Ovary (tissue), 10 donors: ENCODE measurements around the gene TNK2. TPM values are rescaled to one million over a fixed set of nuclear protein-coding genes. Genes with fewer than 3 reads are reported as not detected.
"Not testable (repeated sequence)": the region's sequence is repeated elsewhere in the genome, so short reads cannot be mapped to it uniquely, and the experiment has no call there.

Experiments used
- DNase-seq, 5 donors: peaks; one replicate each; pipeline ENCODE4 v3.0.0-alpha.2; 2019 to 2020
- H3K27ac ChIP-seq, 2 donors: fragments of 200-600 bp; one replicate each; pipeline versions ENCODE4 v1.5.1 to v1.8.0; 2019 to 2022
- H3K27me3 ChIP-seq: fragments of 200-600 bp; one replicate; pipeline ENCODE4 v1.8.0; 2022
- H3K36me3 ChIP-seq: fragments of 200-600 bp; sonication (generic); one replicate; pipeline ENCODE4 v1.5.1; 2019
- H3K4me1 ChIP-seq: one replicate; pipeline ENCODE4 v1.8.1; 2013; ENCODE audit warnings: mild to moderate bottlenecking, moderate library complexity; ENCODE audit not compliant: insufficient read depth
- H3K4me3 ChIP-seq: fragments of 200-600 bp; sonication (generic); one replicate; pipeline ENCODE4 v1.5.1; 2017
- H3K9me3 ChIP-seq, 2 donors: fragments of 200-600 bp in 1 of 2; sonication (generic) in 1 of 2; one replicate each; pipeline versions ENCODE4 v1.5.1 to v1.8.1; 2013 to 2019; ENCODE audit warnings: mild to moderate bottlenecking in 1 of 2, moderate library complexity in 1 of 2
- EP300 ChIP-seq: sonication (generic); formaldehyde crosslinking; IDR thresholded peaks from one replicate; pipeline ENCODE4 v1.6.1; 2017; ENCODE audit warnings: antibody characterized with exemption
- POLR2A ChIP-seq: fragments of 450-650 bp; IDR thresholded peaks from one replicate; pipeline ENCODE4 v1.6.1; 2017; ENCODE audit warnings: antibody characterized with exemption, mild to moderate bottlenecking, moderate library complexity
- WGBS, 3 donors: extraction: QIAGEN DNeasy Blood & Tissue Kit in 1 of 3; methylation state at CpG; one replicate each; pipeline versions ENCODE4 v1.1.5 to v1.1.7; 2013 to 2017; 5-methylcytosine and 5-hydroxymethylcytosine counted together
- intact Hi-C, 4 donors: fragments of 100-400 bp; cut with DNase I; formaldehyde crosslinking; loops; one replicate each; pipeline versions ENCODE4 v1.11.0 to v1.15.1; 2022 to 2023
- long read RNA-seq, 3 donors: library from polyadenylated mRNA in 2 of 3; unstranded in 2 of 3; transcript quantifications; one replicate each; pipeline ENCODE4 v2.0.0 and lab custom pipeline, GENCODE V29; 2021 to 2026
- polyA plus RNA-seq, 2 donors: library from polyadenylated mRNA; stranded (reverse); fragments of 200-250 nt in 1 of 2; fragments of 350-450 nt in 1 of 2; fragmentation: Illumina TruSeq in 1 of 2; extraction: RNeasy Lipid Tissue Mini Kit (QIAGEN cat#74804) in 1 of 2; gene quantifications; one replicate each; pipeline ENCODE4 v1.2.3, GENCODE V29; 2013 to 2014
- total RNA-seq, 7 donors: library from RNA; depleted of rRNA in 2 of 7; stranded (reverse); fragments of >200 nt in 2 of 7; fragmentation: NEBNext Ultra II Directional in 3 of 7; extraction: Animal tissue kit (Norgen Biotek cat#: 25700) in 3 of 7; gene quantifications; one replicate each; pipeline versions ENCODE4 v1.1.0 to v1.2.4, GENCODE V29; 2016 to 2023
- TF ChIP-seq, protein P1 (sequence below), 3 donors: fragments of 450-650 bp in 2 of 3; fragments of 200-600 bp in 1 of 3; IDR thresholded peaks; one replicate each; pipeline versions ENCODE4 v1.5.1 to v1.8.0; 2016 to 2022; ENCODE audit warnings: antibody characterized with exemption in 3 of 3, mild to moderate bottlenecking in 1 of 3
- donor health status: DM: no; HTN: no; CAD: no; lungs with moderate emphysema.
- donor health status: DM: no; HTN: no; CAD: no.
- donor health status: Bipolar disorder and iron deficiency.
- donor health status: DM: yes; HTN: yes; CAD: no.
- donor health status: DM: no; HTN: no; CAD: no.
- donor health status: DM: yes; HTN: yes; CAD: no.

The TNK2 gene
- total RNA-seq (10 to 100 TPM; 17.0 to 50.1 (median 36.7) TPM), polyA plus RNA-seq (10 to 100 TPM in 1 of 2 donors, 1 to 10 TPM in 1; 2.4 to 26.6 TPM)
- long read RNA-seq, donor 1, transcript TNK2-205 (4 exons, 3,377 nt) = major isoform, 12 of 18 reads
- long read RNA-seq, donor 1, partial matches to known transcripts = 5 of 18 reads
- long read RNA-seq, donor 1, other reads (novel, unspliced or antisense) = 1 of 18 reads
- long read RNA-seq, donor 2, transcript TNK2-205 (4 exons, 3,377 nt) = major isoform, 5 of 5 reads
- long read RNA-seq, donor 2, partial matches to known transcripts = 0 of 5 reads
- long read RNA-seq, donor 2, other reads (novel, unspliced or antisense) = 0 of 5 reads
- long read RNA-seq, donor 3, transcript TNK2-205 (4 exons, 3,377 nt) = major isoform, 12 of 19 reads
- long read RNA-seq, donor 3, partial matches to known transcripts = 2 of 19 reads
- long read RNA-seq, donor 3, other reads (novel, unspliced or antisense) = 5 of 19 reads

GRCh38 chr3:195907934-195908693 is at the start of gene TNK2:
Gene TNK2, minus strand, starts transcription at chr3:195908551. Its CDS starts 19,963 bp downstream, at chr3:195888588.
- H3K36me3 ChIP-seq = no peaks in the 10 kb centered on the region
- intact Hi-C loops = no loop called here
- TF ChIP-seq EP300 (no peak), POLR2A (no peak)
- TF ChIP-seq, protein P1, sequence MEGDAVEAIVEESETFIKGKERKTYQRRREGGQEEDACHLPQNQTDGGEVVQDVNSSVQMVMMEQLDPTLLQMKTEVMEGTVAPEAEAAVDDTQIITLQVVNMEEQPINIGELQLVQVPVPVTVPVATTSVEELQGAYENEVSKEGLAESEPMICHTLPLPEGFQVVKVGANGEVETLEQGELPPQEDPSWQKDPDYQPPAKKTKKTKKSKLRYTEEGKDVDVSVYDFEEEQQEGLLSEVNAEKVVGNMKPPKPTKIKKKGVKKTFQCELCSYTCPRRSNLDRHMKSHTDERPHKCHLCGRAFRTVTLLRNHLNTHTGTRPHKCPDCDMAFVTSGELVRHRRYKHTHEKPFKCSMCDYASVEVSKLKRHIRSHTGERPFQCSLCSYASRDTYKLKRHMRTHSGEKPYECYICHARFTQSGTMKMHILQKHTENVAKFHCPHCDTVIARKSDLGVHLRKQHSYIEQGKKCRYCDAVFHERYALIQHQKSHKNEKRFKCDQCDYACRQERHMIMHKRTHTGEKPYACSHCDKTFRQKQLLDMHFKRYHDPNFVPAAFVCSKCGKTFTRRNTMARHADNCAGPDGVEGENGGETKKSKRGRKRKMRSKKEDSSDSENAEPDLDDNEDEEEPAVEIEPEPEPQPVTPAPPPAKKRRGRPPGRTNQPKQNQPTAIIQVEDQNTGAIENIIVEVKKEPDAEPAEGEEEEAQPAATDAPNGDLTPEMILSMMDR (IDR thresholded peaks at IDR 0.05) = no peak
- 7 to 14% (median 12%) methylated on average over 35 of the region's 35 CpGs for WGBS, 3 donors
- DNase-seq = peak in 3 of 5 donors; percentile 49 to 60 (median 57)
- H3K4me3 ChIP-seq = peak within 1 kb of the TSS; percentile 71
- H3K27ac ChIP-seq = peak within 1 kb of the TSS in 1 of 2 donors; percentile 32
- H3K9me3 ChIP-seq = no peaks in the 10 kb centered on the region
- H3K27me3 ChIP-seq = no peaks in the 10 kb centered on the region
- H3K4me1 ChIP-seq = peaks cover 11% of the 10 kb centered on the region

- no peak for DNase-seq
- intact Hi-C loops = no loop called here
- H3K27me3 ChIP-seq = no peaks in the 10 kb centered on the region
- H3K9me3 ChIP-seq = no peaks in the 10 kb centered on the region
- no peak overlapping the region for H3K4me3 ChIP-seq
- 90 to 94% (median 94%) methylated on average over 7 of the region's 7 CpGs for WGBS, 3 donors
- no peak for TF ChIP-seq POLR2A
- no peak for TF ChIP-seq EP300
- TF ChIP-seq, protein P1 (IDR thresholded peaks at IDR 0.05) = no peak
- no peak overlapping the region for H3K27ac ChIP-seq
- peaks cover 2% of the 10 kb centered on the region for H3K4me1 ChIP-seq
- no peaks in the 10 kb centered on the region for H3K36me3 ChIP-seq
These were observed 48.2 kb upstream of the TNK2 start for GRCh38 chr3:195956577-195956976.

DNA sequence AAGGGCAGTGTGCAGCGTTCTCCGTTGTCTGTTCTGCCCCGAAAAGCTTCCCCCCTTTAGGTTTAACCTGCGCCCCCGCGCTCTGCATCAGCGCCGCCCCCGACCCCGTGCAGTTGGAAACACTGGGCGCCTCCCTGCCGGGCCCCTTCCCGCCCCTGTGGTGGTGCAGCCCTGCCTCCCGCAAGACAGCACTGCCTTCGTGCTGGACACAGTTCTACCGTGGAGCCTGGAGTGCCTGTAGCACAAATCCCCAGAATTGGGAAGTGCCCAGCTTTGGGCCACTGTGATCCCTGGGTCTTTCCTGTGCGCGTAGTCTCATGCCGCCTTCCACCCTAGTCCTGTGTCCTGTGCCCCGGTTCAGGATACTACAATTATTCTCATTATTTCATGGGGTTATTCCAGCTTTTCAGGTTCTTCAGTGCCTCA is 47.1 kb upstream of the TNK2 start:
- H3K27ac ChIP-seq, H3K9me3 ChIP-seq, intact Hi-C loops, H3K36me3 ChIP-seq, H3K4me3 ChIP-seq, H3K4me1 ChIP-seq, H3K27me3 ChIP-seq: not testable (repeated sequence)
- DNase-seq = peak in 2 of 5 donors; percentile 16 to 40
- 22 to 27% (median 27%) methylated on average over 19 to 20 of the region's 20 CpGs for WGBS, 3 donors

DNA sequence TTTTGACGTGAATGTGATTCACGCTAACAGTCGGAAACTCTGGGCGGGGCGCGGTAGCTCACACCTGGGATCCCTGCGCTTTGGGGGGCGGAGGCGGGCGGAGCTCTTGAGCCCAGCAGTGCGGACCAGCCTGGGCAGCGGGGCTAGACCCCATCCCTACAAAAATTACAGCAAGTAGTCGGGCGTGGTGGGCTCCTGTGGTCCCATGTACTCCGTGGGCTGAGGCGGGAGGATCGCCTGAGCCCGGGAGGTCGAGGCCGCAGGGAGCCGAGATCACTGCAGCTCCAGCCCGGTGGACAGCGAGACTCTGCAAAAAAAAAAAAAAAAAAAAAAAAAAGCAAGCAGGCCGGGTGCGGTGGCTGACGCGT is 46.4 kb upstream of the TNK2 start:
- H3K4me1 ChIP-seq, H3K9me3 ChIP-seq, H3K36me3 ChIP-seq, H3K27me3 ChIP-seq, intact Hi-C loops: not testable (repeated sequence)
- peak in 2 of 5 donors; percentile 44 to 51 for DNase-seq
- Histone ChIP-seq H3K27ac (peak overlapping the region in 1 of 2 donors; percentile 69), H3K4me3 (peak overlapping the region; percentile 30)
- WGBS, 3 donors = 0 to 3% (median 1%) methylated on average over 1 to 12 of the region's 27 CpGs

GRCh38 chr3:195954052-195954751 is 45.9 kb upstream of the TNK2 start:
- H3K27me3 ChIP-seq, H3K36me3 ChIP-seq, intact Hi-C loops, H3K9me3 ChIP-seq, H3K4me1 ChIP-seq: not testable (repeated sequence)
- peak overlapping the region in 1 of 2 donors; percentile 69 for H3K27ac ChIP-seq
- DNase-seq = peak in 4 of 5 donors; percentile 64 to 84 (median 82)
- H3K4me3 ChIP-seq = peak overlapping the region; percentile 30
- WGBS, 3 donors = 2% methylated on average over 52 of the region's 84 CpGs; no CpG with 5 or more reads in 2 of the 3 donors

DNA sequence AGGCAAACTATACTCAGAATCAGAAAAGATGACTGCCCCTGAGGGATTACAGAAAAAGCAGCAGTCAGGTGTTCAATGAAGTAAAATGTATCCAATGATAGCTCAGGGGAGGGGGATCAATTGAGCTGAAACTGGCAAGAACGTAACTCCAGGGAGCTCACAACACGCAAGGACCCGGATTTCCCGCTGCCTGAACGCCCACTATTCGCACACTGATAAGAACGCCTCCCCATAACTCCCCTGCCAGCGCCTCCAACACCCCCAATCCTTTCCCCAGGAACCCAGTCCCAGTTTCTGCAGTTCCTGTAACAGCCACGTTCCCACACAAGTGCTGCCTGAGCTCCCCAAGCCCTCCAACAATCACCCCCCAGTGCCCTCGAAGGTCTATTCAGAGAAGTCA is 44.2 kb upstream of the TNK2 start:
- H3K4me1 ChIP-seq, H3K4me3 ChIP-seq, DNase-seq, H3K27me3 ChIP-seq, H3K27ac ChIP-seq, intact Hi-C loops, H3K36me3 ChIP-seq, H3K9me3 ChIP-seq: not testable (repeated sequence)
- 30 to 65% (median 56%) methylated on average over 7 to 9 of the region's 10 CpGs for WGBS, 3 donors

DNA sequence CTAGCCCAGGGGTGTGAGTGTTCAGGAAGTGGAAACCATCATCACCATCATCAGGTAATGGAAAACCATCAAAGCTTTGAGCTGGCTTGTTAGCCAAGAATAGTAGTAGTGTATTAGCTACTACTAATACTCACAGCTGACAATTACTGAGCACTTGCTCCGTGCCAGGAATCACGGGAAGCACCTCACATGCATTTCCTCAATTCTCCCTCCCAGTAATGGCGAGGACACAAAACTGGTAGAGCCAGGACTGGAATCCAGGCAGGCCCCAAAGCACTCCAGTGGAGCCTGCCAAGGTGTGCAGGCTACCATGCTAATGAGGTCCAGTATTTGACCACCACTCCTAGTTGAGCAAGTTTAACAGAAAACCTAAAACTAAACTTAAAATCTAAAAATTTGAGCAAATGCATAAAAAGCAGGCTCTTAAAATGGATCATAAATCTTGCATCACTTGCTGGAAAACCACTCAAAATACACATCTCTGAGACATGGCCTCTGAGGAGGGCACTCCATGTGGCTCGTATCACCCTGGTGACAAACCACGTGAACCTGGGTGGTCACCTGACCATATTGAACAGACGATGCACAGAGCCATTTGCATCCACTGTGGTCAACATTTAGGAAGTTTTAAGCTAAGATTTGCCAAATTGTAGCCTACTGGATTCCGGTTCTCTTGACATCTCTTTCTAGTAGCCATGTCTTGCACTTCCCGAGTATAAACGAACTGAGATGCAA is 43.3 kb upstream of the TNK2 start:
- intact Hi-C loops, DNase-seq, H3K9me3 ChIP-seq, H3K4me1 ChIP-seq, H3K4me3 ChIP-seq, H3K27me3 ChIP-seq, H3K27ac ChIP-seq, H3K36me3 ChIP-seq: not testable (repeated sequence)
- 69 to 72% methylated on average over 9 of the region's 9 CpGs; no CpG with 5 or more reads in 1 of the 3 donors for WGBS, 3 donors

DNA sequence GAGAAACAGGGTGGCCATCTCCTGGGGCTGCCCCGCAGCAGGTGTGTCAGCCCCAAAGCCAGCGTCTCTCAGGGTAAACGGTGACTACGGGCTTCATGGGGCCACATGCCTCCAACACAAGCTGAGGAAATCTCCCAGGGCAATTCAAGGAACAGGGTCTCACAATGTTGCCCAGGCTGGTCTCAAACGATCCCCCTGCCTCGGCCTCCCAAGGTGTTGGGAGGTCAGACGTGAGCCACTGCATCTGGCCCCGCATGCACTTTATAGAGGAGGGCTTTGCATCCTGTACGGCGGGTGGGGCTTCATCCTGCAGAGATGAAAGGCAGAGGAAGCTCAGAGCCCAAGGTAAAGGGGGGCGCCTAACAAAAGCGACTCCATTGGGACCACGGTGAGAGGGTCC is 42.4 kb upstream of the TNK2 start:
- DNase-seq, H3K4me3 ChIP-seq, H3K27ac ChIP-seq, H3K36me3 ChIP-seq, H3K4me1 ChIP-seq, H3K27me3 ChIP-seq, H3K9me3 ChIP-seq, intact Hi-C loops: not testable (repeated sequence)
- 88 to 91% (median 90%) methylated on average over 10 to 13 of the region's 13 CpGs for WGBS, 3 donors
